ENCODE data around the gene CHIA. TPM values are rescaled to one million over a fixed set of nuclear protein-coding genes. Genes with fewer than 3 reads are reported as not detected.

CHIA gene
- total and polyA plus RNA-seq, 4 donors = 0.06 TPM; not detected in 3

DNA sequence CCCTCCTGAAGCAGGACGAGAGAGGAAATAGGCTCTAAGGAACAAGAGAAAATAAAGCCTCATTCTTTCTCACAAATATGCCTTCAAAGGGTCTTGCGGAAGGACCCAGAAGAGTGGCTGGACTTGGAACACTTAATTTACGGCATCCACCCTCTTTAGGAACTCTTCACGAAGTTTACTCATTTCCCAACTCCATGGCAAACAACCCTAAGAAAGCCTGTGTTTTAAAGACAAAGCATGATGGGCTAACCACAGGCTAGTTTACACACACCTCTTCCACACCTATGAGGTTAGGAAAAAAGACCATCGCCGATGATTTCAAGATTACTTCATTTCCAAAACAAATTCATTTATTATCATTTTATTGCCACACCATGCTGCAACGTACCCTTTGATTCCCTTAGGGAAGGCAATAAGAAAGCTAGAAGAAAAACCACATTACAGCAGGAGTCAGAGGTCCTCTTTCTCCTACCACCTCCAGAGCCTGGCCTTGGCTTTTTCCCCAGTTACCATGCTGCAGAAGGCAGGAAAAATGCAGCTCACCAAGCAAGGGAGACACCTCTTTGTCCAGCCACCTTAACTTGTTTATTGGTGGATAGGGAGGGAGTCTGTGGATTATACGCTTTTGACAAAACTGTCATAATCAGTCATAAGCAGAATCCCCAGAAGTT lies 33.5 kb upstream of the CHIA start (continued):
- TF ChIP-seq, protein P1, sequence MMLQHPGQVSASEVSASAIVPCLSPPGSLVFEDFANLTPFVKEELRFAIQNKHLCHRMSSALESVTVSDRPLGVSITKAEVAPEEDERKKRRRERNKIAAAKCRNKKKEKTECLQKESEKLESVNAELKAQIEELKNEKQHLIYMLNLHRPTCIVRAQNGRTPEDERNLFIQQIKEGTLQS (IDR thresholded peaks at IDR 0.05) = no peak

DNA sequence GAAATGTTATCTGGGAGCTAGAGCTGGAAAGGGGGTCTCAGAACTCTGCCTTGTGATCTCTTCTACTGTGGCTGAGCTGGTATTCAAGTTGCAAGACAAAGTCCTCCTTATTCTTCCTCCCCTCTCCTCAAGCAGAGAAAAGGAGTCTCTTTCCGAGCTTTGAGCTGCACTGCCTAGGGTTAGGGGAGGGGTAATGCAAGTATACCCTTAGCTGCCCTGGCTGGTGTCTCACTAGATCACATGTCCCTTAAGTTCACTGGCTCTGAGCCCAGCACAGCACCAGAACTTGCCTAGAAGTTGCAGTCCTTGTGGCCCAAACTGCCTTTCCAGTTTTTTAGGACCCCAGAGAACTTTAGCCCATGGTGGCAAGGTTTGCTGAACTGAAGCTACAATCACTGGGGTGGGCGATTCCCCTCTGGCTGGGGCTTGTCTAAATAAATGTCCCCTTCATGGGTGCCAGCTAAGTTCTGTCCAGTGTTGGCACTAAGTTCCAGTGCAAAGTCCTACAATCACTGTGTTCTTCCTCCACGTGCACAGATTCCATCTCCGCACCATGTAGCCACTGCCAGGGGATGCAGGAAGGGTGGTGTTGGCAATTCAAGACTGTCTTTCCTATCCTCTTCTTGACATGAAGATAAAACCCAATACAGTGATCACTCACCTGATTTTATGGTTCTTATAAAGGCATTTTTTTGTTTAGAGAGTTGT lies 22.7 kb upstream of the CHIA start:
- Histone ChIP-seq H3K36me3 (ENCODE audit: control insufficient read depth in 4 of 4, insufficient read depth in 3 of 4, low read depth in 1 of 4, low read length in 3 of 4) (no peaks in the 10 kb centered on the region), H3K4me3 (ENCODE audit: low read depth in 1 of 3, low read length in 3 of 3) (no peak overlapping the region), H3K9ac (ENCODE audit: low read depth in 1 of 2, low read length in 2 of 2) (no peak overlapping the region), H3K27me3 (ENCODE audit: control insufficient read depth in 4 of 4, insufficient read depth in 4 of 4, low read length in 3 of 4) (peaks cover 0 to 20% (median 5%) of the 10 kb centered on the region in 4 donors), H3K27ac (ENCODE audit: low read depth in 1 of 2, low read length in 2 of 2) (no peak overlapping the region), H3K4me1 (ENCODE audit: control insufficient read depth in 4 of 4, insufficient read depth in 4 of 4, low read length in 3 of 4) (peaks cover 0 to 6% (median under 1%) of the 10 kb centered on the region in 4 donors), H3K9me3 (ENCODE audit: control insufficient read depth in 4 of 4, low read length in 3 of 4) (peaks cover 0 to 8% (median 3%) of the 10 kb centered on the region in 4 donors)
- no peak for DNase-seq (ENCODE audit: low spot score)
- TF ChIP-seq SP1 (IDR thresholded peaks at IDR 0.05) (no peak), HNF4A (conservative IDR thresholded peaks at IDR 0.05) (peak in 1 of 2 donors; percentile 39)
- 54% methylated on average over 4 of the region's 4 CpGs for WGBS

DNA sequence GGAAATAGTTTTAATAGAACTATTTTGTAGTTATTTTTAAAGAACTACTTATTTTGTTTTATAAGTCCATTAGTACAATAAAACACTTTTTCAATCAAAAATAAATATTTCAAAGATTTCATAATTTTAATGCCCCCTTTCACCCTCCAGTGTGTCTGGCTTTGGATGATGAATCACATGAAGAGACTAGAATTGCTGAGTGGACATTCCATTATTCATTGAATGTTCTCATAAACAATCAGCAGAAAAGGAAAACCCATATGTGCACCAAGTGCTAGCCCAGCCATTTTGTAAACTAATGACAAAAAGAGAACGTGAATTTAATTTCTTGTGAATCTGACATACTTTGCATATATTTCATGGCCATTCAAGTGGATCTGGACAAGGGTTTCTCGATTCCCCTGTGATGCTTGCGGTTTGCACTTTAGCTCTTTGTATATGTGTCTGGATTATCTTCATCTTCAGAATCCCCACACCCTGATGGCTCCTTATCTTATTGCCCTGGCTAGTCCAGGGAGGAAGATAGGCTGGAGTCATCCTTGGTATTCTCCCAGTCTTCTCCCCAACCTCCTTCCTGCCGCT lies 20.7 kb upstream of the CHIA start:
- Histone ChIP-seq H3K4me3 (ENCODE audit: low read depth in 1 of 3, low read length in 3 of 3) (no peak overlapping the region), H3K9ac (ENCODE audit: low read depth in 1 of 2, low read length in 2 of 2) (no peak overlapping the region), H3K27ac (ENCODE audit: low read depth in 1 of 2, low read length in 2 of 2) (no peak overlapping the region), H3K9me3 (ENCODE audit: control insufficient read depth in 4 of 4, low read length in 3 of 4) (peaks cover 0 to 8% (median 3%) of the 10 kb centered on the region in 4 donors), H3K4me1 (ENCODE audit: control insufficient read depth in 4 of 4, insufficient read depth in 4 of 4, low read length in 3 of 4) (peaks cover 0 to 6% (median under 1%) of the 10 kb centered on the region in 4 donors), H3K27me3 (ENCODE audit: control insufficient read depth in 4 of 4, insufficient read depth in 4 of 4, low read length in 3 of 4) (peaks cover 0 to 20% (median 5%) of the 10 kb centered on the region in 4 donors), H3K36me3 (ENCODE audit: control insufficient read depth in 4 of 4, insufficient read depth in 3 of 4, low read depth in 1 of 4, low read length in 3 of 4) (no peaks in the 10 kb centered on the region)
- TF ChIP-seq NR2F2 (IDR thresholded peaks at IDR 0.05) (no peak), TAF1 (conservative IDR thresholded peaks at IDR 0.05) (no peak), HNF4G (IDR thresholded peaks at IDR 0.05) (no peak), FOXA1 (IDR thresholded peaks at IDR 0.05) (no peak), RAD21 (IDR thresholded peaks at IDR 0.05) (no peak), RXRA (IDR thresholded peaks at IDR 0.05) (no peak), HNF4A (conservative IDR thresholded peaks at IDR 0.05) (no peak), YY1 (IDR thresholded peaks at IDR 0.05) (no peak), JUND (IDR thresholded peaks at IDR 0.05) (no peak), SP1 (IDR thresholded peaks at IDR 0.05) (no peak), GABPA (IDR thresholded peaks at IDR 0.05 in 1 of 2, conservative IDR thresholded peaks at IDR 0.05 in 1 of 2) (no peak), FOXA2 (IDR thresholded peaks at IDR 0.05) (no peak), EGR1 (IDR thresholded peaks at IDR 0.05; ENCODE audit: low read depth in 2 of 2) (no peak)
- TF ChIP-seq, protein P2, sequence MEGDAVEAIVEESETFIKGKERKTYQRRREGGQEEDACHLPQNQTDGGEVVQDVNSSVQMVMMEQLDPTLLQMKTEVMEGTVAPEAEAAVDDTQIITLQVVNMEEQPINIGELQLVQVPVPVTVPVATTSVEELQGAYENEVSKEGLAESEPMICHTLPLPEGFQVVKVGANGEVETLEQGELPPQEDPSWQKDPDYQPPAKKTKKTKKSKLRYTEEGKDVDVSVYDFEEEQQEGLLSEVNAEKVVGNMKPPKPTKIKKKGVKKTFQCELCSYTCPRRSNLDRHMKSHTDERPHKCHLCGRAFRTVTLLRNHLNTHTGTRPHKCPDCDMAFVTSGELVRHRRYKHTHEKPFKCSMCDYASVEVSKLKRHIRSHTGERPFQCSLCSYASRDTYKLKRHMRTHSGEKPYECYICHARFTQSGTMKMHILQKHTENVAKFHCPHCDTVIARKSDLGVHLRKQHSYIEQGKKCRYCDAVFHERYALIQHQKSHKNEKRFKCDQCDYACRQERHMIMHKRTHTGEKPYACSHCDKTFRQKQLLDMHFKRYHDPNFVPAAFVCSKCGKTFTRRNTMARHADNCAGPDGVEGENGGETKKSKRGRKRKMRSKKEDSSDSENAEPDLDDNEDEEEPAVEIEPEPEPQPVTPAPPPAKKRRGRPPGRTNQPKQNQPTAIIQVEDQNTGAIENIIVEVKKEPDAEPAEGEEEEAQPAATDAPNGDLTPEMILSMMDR (IDR thresholded peaks at IDR 0.05; ENCODE audit: low read depth, low read length, missing input control) = no peak
- TF ChIP-seq, protein P3, sequence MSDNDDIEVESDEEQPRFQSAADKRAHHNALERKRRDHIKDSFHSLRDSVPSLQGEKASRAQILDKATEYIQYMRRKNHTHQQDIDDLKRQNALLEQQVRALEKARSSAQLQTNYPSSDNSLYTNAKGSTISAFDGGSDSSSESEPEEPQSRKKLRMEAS (IDR thresholded peaks at IDR 0.05) = no peak
- TF ChIP-seq, protein P1 (IDR thresholded peaks at IDR 0.05) = no peak
- TF ChIP-seq, protein P4, sequence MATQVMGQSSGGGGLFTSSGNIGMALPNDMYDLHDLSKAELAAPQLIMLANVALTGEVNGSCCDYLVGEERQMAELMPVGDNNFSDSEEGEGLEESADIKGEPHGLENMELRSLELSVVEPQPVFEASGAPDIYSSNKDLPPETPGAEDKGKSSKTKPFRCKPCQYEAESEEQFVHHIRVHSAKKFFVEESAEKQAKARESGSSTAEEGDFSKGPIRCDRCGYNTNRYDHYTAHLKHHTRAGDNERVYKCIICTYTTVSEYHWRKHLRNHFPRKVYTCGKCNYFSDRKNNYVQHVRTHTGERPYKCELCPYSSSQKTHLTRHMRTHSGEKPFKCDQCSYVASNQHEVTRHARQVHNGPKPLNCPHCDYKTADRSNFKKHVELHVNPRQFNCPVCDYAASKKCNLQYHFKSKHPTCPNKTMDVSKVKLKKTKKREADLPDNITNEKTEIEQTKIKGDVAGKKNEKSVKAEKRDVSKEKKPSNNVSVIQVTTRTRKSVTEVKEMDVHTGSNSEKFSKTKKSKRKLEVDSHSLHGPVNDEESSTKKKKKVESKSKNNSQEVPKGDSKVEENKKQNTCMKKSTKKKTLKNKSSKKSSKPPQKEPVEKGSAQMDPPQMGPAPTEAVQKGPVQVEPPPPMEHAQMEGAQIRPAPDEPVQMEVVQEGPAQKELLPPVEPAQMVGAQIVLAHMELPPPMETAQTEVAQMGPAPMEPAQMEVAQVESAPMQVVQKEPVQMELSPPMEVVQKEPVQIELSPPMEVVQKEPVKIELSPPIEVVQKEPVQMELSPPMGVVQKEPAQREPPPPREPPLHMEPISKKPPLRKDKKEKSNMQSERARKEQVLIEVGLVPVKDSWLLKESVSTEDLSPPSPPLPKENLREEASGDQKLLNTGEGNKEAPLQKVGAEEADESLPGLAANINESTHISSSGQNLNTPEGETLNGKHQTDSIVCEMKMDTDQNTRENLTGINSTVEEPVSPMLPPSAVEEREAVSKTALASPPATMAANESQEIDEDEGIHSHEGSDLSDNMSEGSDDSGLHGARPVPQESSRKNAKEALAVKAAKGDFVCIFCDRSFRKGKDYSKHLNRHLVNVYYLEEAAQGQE (IDR thresholded peaks at IDR 0.05) = no peak
- TF ChIP-seq, protein P5, sequence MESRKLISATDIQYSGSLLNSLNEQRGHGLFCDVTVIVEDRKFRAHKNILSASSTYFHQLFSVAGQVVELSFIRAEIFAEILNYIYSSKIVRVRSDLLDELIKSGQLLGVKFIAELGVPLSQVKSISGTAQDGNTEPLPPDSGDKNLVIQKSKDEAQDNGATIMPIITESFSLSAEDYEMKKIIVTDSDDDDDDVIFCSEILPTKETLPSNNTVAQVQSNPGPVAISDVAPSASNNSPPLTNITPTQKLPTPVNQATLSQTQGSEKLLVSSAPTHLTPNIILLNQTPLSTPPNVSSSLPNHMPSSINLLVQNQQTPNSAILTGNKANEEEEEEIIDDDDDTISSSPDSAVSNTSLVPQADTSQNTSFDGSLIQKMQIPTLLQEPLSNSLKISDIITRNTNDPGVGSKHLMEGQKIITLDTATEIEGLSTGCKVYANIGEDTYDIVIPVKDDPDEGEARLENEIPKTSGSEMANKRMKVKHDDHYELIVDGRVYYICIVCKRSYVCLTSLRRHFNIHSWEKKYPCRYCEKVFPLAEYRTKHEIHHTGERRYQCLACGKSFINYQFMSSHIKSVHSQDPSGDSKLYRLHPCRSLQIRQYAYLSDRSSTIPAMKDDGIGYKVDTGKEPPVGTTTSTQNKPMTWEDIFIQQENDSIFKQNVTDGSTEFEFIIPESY (IDR thresholded peaks at IDR 0.05) = no peak
- no peak for DNase-seq (ENCODE audit: low spot score)
- WGBS = 89% methylated on average over 4 of the region's 4 CpGs

Measured in liver (tissue), 9 donors.